C1 segment of cervical spinal cord (tissue), 14 donors: ENCODE data around the gene MATCAP1.

ENCODE experiments used
- DNase-seq, 14 donors: peaks; one replicate each; lab custom pipeline; 2025; lab: John Stamatoyannopoulos, UW

MATCAP1 gene

GRCh38 chr16:67157892-67158635 is 25.7 kb downstream of the MATCAP1 start:
- no peak for DNase-seq

GRCh38 chr16:67157106-67157748 is 26.5 kb downstream of the MATCAP1 start:
- DNase-seq, result no peak

- no peak for DNase-seq
Measured at GRCh38 chr16:67156143-67156844, 27.5 kb downstream of the MATCAP1 start.

- DNase-seq, result peak in 11 of 14 donors; percentile 22 to 87 (median 44)
Measured at GRCh38 chr16:67155295-67156142, 28.2 kb downstream of the MATCAP1 start.

- DNase-seq, result no peak
Measured at GRCh38 chr16:67154578-67155294, 29.0 kb downstream of the MATCAP1 start.

GRCh38 chr16:67151431-67152097 is 32.2 kb downstream of the MATCAP1 start:
- no peak for DNase-seq

GRCh38 chr16:67150833-67151396 is 32.8 kb downstream of the MATCAP1 start, which contains the start of gene B3GNT9:
Gene B3GNT9, minus strand, starts transcription at chr16:67150998. Its CDS starts 513 bp downstream, at chr16:67150485.
- DNase-seq, result peak in 12 of 14 donors; percentile 19 to 84 (median 68)

GRCh38 chr16:67150047-67150832 is 33.5 kb downstream of the MATCAP1 start:
- DNase-seq, result peak in 1 of 14 donors; percentile 74

- no peak for DNase-seq
Measured at GRCh38 chr16:67149276-67150046, 34.3 kb downstream of the MATCAP1 start.

GRCh38 chr16:67148656-67149275 is 35.0 kb downstream of the MATCAP1 start:
- no peak for DNase-seq

GRCh38 chr16:67148221-67148620 is 35.5 kb downstream of the MATCAP1 start:
- no peak for DNase-seq

GRCh38 chr16:67147437-67148140 is 36.2 kb downstream of the MATCAP1 start:
- peak in 1 of 14 donors; percentile 45 for DNase-seq

- DNase-seq, result peak in 1 of 14 donors; percentile 17
Measured at GRCh38 chr16:67146523-67147357, 37.0 kb downstream of the MATCAP1 start.

- no peak for DNase-seq
Measured at GRCh38 chr16:67145746-67146145, 38.0 kb downstream of the MATCAP1 start.

GRCh38 chr16:67144943-67145342 is 38.8 kb downstream of the MATCAP1 start:
- no peak for DNase-seq

- no peak for DNase-seq
Measured at GRCh38 chr16:67142342-67142741, 41.4 kb downstream of the MATCAP1 start.
